Peyer's patch (tissue), 4 donors: ENCODE data around the gene UBXN1. TPM values are rescaled to one million over a fixed set of nuclear protein-coding genes. Genes with fewer than 3 reads are reported as not detected.
A peak's percentile ranks its signal among the peaks of the same experiment; 100 is the strongest.

ENCODE experiments used
- DNase-seq, 3 donors: peaks; one replicate each; pipeline ENCODE4 v3.0.0-alpha.2; 2017 to 2019
- H3K27ac ChIP-seq, 4 donors: fragments of 200-600 bp; sonication (generic); one replicate each; pipeline ENCODE4 v1.5.1; 2016 to 2019
- H3K27me3 ChIP-seq, 2 donors: fragments of 200-600 bp; sonication (generic); one replicate each; pipeline ENCODE4 v1.5.1; 2019
- H3K36me3 ChIP-seq, 3 donors: fragments of 200-600 bp; sonication (generic); one replicate each; pipeline ENCODE4 v1.5.1; 2016 to 2019
- H3K4me1 ChIP-seq, 4 donors: fragments of 200-600 bp; sonication (generic); one replicate each; pipeline ENCODE4 v1.5.1; 2016 to 2019
- H3K4me3 ChIP-seq, 4 donors: fragments of 200-600 bp; sonication (generic); 1 replicate in 3 of 4; 2 replicates in 1 of 4; pipeline ENCODE4 v1.5.1; 2016 to 2019; ENCODE audit warnings: mild to moderate bottlenecking in 1 of 4
- H3K9me3 ChIP-seq, 4 donors: fragments of 200-600 bp; sonication (generic); one replicate each; pipeline ENCODE4 v1.5.1; 2016 to 2019; ENCODE audit warnings: mild to moderate bottlenecking in 1 of 4
- CTCF ChIP-seq, 6 experiments: fragments of 450-650 bp in 4 of 6; fragments of 200-600 bp in 2 of 6; sonication (generic) in 1 of 6; IDR thresholded peaks; one replicate each; pipeline ENCODE4 v1.5.1; 2017 to 2019; ENCODE audit warnings: antibody characterized with exemption in 6 of 6, mild to moderate bottlenecking in 3 of 6, moderate library complexity in 1 of 6
- POLR2A ChIP-seq, 2 donors: fragments of 450-650 bp; IDR thresholded peaks; one replicate each; pipeline ENCODE4 v1.5.1; 2017; ENCODE audit warnings: antibody characterized with exemption in 2 of 2, mild to moderate bottlenecking in 2 of 2, moderate library complexity in 2 of 2
- total RNA-seq, 4 donors: library from RNA; depleted of rRNA; stranded (reverse); fragments of >200 nt; gene quantifications; one replicate each; pipeline ENCODE4 v1.1.0, GENCODE V29; 2016

UBXN1 gene
- total RNA-seq, 4 donors from 2014 or later: 91.1 to 169 (median 100) TPM

- H3K27ac ChIP-seq: peak overlapping the region; percentile 79 to 98 (median 94)
- H3K4me1 ChIP-seq: peaks cover 0 to 50% (median 12%) of the 10 kb centered on the region in 4 donors
- H3K27me3 ChIP-seq: no peaks in the 10 kb centered on the region
- TF ChIP-seq POLR2A (IDR thresholded peaks at IDR 0.05): no peak
- TF ChIP-seq CTCF (IDR thresholded peaks at IDR 0.05): no peak
- no peak for DNase-seq
- H3K4me3 ChIP-seq: peak overlapping the region; percentile 83 to 97 (median 86)
- H3K9me3 ChIP-seq: no peaks in the 10 kb centered on the region
- peaks cover 0 to 29% (median 3%) of the 10 kb centered on the region in 3 donors for H3K36me3 ChIP-seq
Observed at GRCh38 chr11:62726915-62727164, 48.0 kb upstream of the UBXN1 start.

- H3K9me3 ChIP-seq: no peaks in the 10 kb centered on the region
- H3K4me1 ChIP-seq: peaks cover 0 to 48% (median 12%) of the 10 kb centered on the region in 4 donors
- H3K4me3 ChIP-seq: peak overlapping the region; percentile 83 to 97 (median 86)
- H3K27ac ChIP-seq: peak overlapping the region; percentile 79 to 98 (median 94)
- TF ChIP-seq CTCF (IDR thresholded peaks at IDR 0.05): no peak
- no peak for TF ChIP-seq POLR2A (IDR thresholded peaks at IDR 0.05)
- peak in 1 of 3 donors; percentile 57 for DNase-seq
- no peaks in the 10 kb centered on the region for H3K27me3 ChIP-seq
- H3K36me3 ChIP-seq: peaks cover 0 to 34% (median 3%) of the 10 kb centered on the region in 3 donors
Observed at GRCh38 chr11:62726156-62726914, 47.5 kb upstream of the UBXN1 start.

- H3K4me1 ChIP-seq: peaks cover 0 to 41% (median 12%) of the 10 kb centered on the region in 4 donors
- peak in 1 of 3 donors; percentile 46 for DNase-seq
- peak overlapping the region; percentile 79 to 98 (median 94) for H3K27ac ChIP-seq
- peak in 1 of 2 donors; percentile 44 for TF ChIP-seq POLR2A (IDR thresholded peaks at IDR 0.05)
- TF ChIP-seq CTCF (IDR thresholded peaks at IDR 0.05): no peak
- no peaks in the 10 kb centered on the region for H3K9me3 ChIP-seq
- peaks cover 0 to 35% (median 3%) of the 10 kb centered on the region in 3 donors for H3K36me3 ChIP-seq
- H3K4me3 ChIP-seq: peak overlapping the region; percentile 83 to 97 (median 86)
- no peaks in the 10 kb centered on the region for H3K27me3 ChIP-seq
Observed at GRCh38 chr11:62725646-62726045, 46.8 kb upstream of the UBXN1 start.

- H3K9me3 ChIP-seq: no peaks in the 10 kb centered on the region
- DNase-seq: peak in 1 of 3 donors; percentile 30
- peaks cover 0 to 26% (median 10%) of the 10 kb centered on the region in 4 donors for H3K4me1 ChIP-seq
- H3K27me3 ChIP-seq: no peaks in the 10 kb centered on the region
- TF ChIP-seq POLR2A (IDR thresholded peaks at IDR 0.05) (no peak), CTCF (IDR thresholded peaks at IDR 0.05) (no peak)
- peak overlapping the region in 2 of 4 donors; percentile 83 to 88 for H3K4me3 ChIP-seq
- no peak overlapping the region for H3K27ac ChIP-seq
- peaks cover 0 to 50% (median 3%) of the 10 kb centered on the region in 3 donors for H3K36me3 ChIP-seq
Observed at GRCh38 chr11:62724171-62724570, 45.3 kb upstream of the UBXN1 start.

- TF ChIP-seq POLR2A (IDR thresholded peaks at IDR 0.05): no peak
- no peak for TF ChIP-seq CTCF (IDR thresholded peaks at IDR 0.05)
- DNase-seq: no peak
Observed at GRCh38 chr11:62721994-62722393, 43.1 kb upstream of the UBXN1 start.

More at GRCh38 chr11:62721994-62722393, 43.1 kb upstream of the UBXN1 start:
- H3K4me3 ChIP-seq: no peak overlapping the region
- peaks cover 3 to 72% (median 3%) of the 10 kb centered on the region in 3 donors for H3K36me3 ChIP-seq
- H3K9me3 ChIP-seq: no peaks in the 10 kb centered on the region
- peaks cover 0 to 25% (median 10%) of the 10 kb centered on the region in 4 donors for H3K4me1 ChIP-seq
- no peaks in the 10 kb centered on the region for H3K27me3 ChIP-seq
- no peak overlapping the region for H3K27ac ChIP-seq
